HL-60 (cell line): ENCODE data around the gene LARP7.

ENCODE experiments used
- DNase-seq, 2 experiments: peaks; one replicate each; pipeline ENCODE4 v3.0.0-alpha.2; 2010 to 2020; ENCODE audit warnings: low read depth in 1 of 2, low spot score in 1 of 2
- H3K27ac ChIP-seq: fragments of 250-450 bp; sonication (Bioruptor Pico); replicated peaks from 2 replicates; pipeline ENCODE4 v1.5.1; 2020; ENCODE audit warnings: mild to moderate bottlenecking, moderate library complexity
- H3K27me3 ChIP-seq: fragments of 250-450 bp; sonication (Bioruptor Pico); 2 replicates; pipeline ENCODE4 v1.5.1; 2021; ENCODE audit warnings: mild to moderate bottlenecking, moderate library complexity; ENCODE audit not compliant: insufficient read depth, poor library complexity, severe bottlenecking
- H3K4me3 ChIP-seq: replicated peaks from 2 replicates; pipeline ENCODE4 v1.5.1; 2011; ENCODE audit warnings: mild to moderate bottlenecking, control low read depth, low read length; ENCODE audit not compliant: insufficient read depth
- CTCF ChIP-seq: IDR thresholded peaks from one replicate; pipeline ENCODE4 v1.5.1; 2011; ENCODE audit warnings: low read length, control low read depth, inconsistent platforms; ENCODE audit not compliant: insufficient read depth
- GABPA ChIP-seq: IDR thresholded peaks from 2 replicates; pipeline ENCODE4 v1.6.1; 2012; ENCODE audit warnings: low read depth
- POLR2AphosphoS5 ChIP-seq: IDR thresholded peaks from 2 replicates; pipeline ENCODE4 v1.6.1; 2012; ENCODE audit warnings: low read depth
- REST ChIP-seq: IDR thresholded peaks from 2 replicates; pipeline ENCODE4 v1.6.1; 2012; ENCODE audit warnings: low read depth; ENCODE audit not compliant: insufficient replicate concordance
- SPI1 ChIP-seq: IDR thresholded peaks from 2 replicates; pipeline ENCODE4 v1.6.1; 2012; ENCODE audit warnings: low read depth, mild to moderate bottlenecking, borderline replicate concordance

LARP7 gene

GRCh38 chr4:112673686-112674085 lies 36.7 kb downstream of the LARP7 start:
- DNase-seq, result no peak
- H3K4me3 ChIP-seq, result no peak overlapping the region
- no peaks in the 10 kb centered on the region for H3K27me3 ChIP-seq
- no peak overlapping the region for H3K27ac ChIP-seq
- TF ChIP-seq GABPA, result no peak
- no peak for TF ChIP-seq REST
- no peak for TF ChIP-seq POLR2AphosphoS5
- TF ChIP-seq SPI1, result no peak
- TF ChIP-seq CTCF, result no peak

- Histone ChIP-seq H3K4me3 (no peak overlapping the region), H3K27me3 (no peaks in the 10 kb centered on the region), H3K27ac (no peak overlapping the region)
- TF ChIP-seq REST (no peak), GABPA (no peak), CTCF (no peak), SPI1 (no peak)
- DNase-seq, result no peak
Measured at GRCh38 chr4:112674376-112674775, 37.4 kb downstream of the LARP7 start.

GRCh38 chr4:112677519-112678091 lies 40.7 kb downstream of the LARP7 start:
- Histone ChIP-seq H3K4me3 (no peak overlapping the region), H3K27me3 (no peaks in the 10 kb centered on the region), H3K27ac (no peak overlapping the region)
- no peak for TF ChIP-seq SPI1
- no peak for TF ChIP-seq REST
- no peak for TF ChIP-seq GABPA
- TF ChIP-seq CTCF, result no peak
- no peak for TF ChIP-seq POLR2AphosphoS5
- DNase-seq, result no peak
